Nephron progenitor cell (in vitro differentiated cells): ENCODE results near the gene FIZ1.

Experiments used
- DNase-seq: peaks from one replicate; pipeline ENCODE4 v3.0.0; 2021
- H3K27ac Mint-ChIP-seq: 2 replicates; pipeline ENCODE4 v1.8.0; 2021; ENCODE audit warnings: mild to moderate bottlenecking, moderate library complexity, mixed read lengths
- H3K27me3 Mint-ChIP-seq: 2 replicates; pipeline ENCODE4 v1.8.0; 2021; ENCODE audit warnings: mild to moderate bottlenecking, low read depth, mixed read lengths; ENCODE audit not compliant: poor library complexity
- H3K36me3 Mint-ChIP-seq: 2 replicates; pipeline ENCODE4 v1.8.0; 2021; ENCODE audit warnings: low read depth, mixed read lengths
- H3K4me1 Mint-ChIP-seq: 2 replicates; pipeline ENCODE4 v1.8.0; 2021; ENCODE audit warnings: mixed read lengths
- H3K4me3 Mint-ChIP-seq: 2 replicates; pipeline ENCODE4 v1.8.0; 2021; ENCODE audit warnings: mild to moderate bottlenecking, moderate library complexity, mixed read lengths
- H3K9me3 Mint-ChIP-seq: 2 replicates; pipeline ENCODE4 v1.8.0; 2021; ENCODE audit warnings: mild to moderate bottlenecking, moderate library complexity, mixed read lengths
- CTCF ChIP-seq: fragments of 200-600 bp; sonication (generic); IDR thresholded peaks from 2 replicates; pipeline ENCODE4 v1.5.0; 2021; ENCODE audit warnings: antibody characterized with exemption

The FIZ1 gene

GRCh38 chr19:55591555-55591954, 7.8 kb downstream of the FIZ1 start:
- peaks cover 37% of the 10 kb centered on the region for H3K36me3 Mint-ChIP-seq
- H3K4me3 Mint-ChIP-seq = no peak overlapping the region

GRCh38 chr19:55590617-55591016, 8.7 kb downstream of the FIZ1 start:
- peaks cover 48% of the 10 kb centered on the region for H3K4me1 Mint-ChIP-seq
- H3K4me3 Mint-ChIP-seq = no peak overlapping the region
- H3K27ac Mint-ChIP-seq = peak overlapping the region; percentile 83
- no peaks in the 10 kb centered on the region for H3K9me3 Mint-ChIP-seq
- no peak for DNase-seq
- no peaks in the 10 kb centered on the region for H3K27me3 Mint-ChIP-seq
- no peak for TF ChIP-seq CTCF
- peaks cover 27% of the 10 kb centered on the region for H3K36me3 Mint-ChIP-seq

More at GRCh38 chr19:55591555-55591954, 7.8 kb downstream of the FIZ1 start:
- Mint-ChIP-seq H3K27ac (peak overlapping the region; percentile 21), H3K4me1 (peaks cover 39% of the 10 kb centered on the region), H3K27me3 (no peaks in the 10 kb centered on the region), H3K9me3 (peaks cover 3% of the 10 kb centered on the region)
- no peak for DNase-seq
- TF ChIP-seq CTCF = no peak

GRCh38 chr19:55590109-55590508, 9.2 kb downstream of the FIZ1 start:
- Mint-ChIP-seq H3K4me1 (peaks cover 53% of the 10 kb centered on the region), H3K4me3 (no peak overlapping the region), H3K9me3 (no peaks in the 10 kb centered on the region), H3K36me3 (peaks cover 22% of the 10 kb centered on the region), H3K27me3 (no peaks in the 10 kb centered on the region), H3K27ac (peak overlapping the region; percentile 83)
- TF ChIP-seq CTCF = no peak
- no peak for DNase-seq

- Mint-ChIP-seq H3K36me3 (peaks cover 13% of the 10 kb centered on the region), H3K27ac (no peak overlapping the region), H3K27me3 (no peaks in the 10 kb centered on the region), H3K9me3 (no peaks in the 10 kb centered on the region), H3K4me3 (no peak overlapping the region), H3K4me1 (peaks cover 61% of the 10 kb centered on the region)
- no peak for DNase-seq
- no peak for TF ChIP-seq CTCF
These were observed 10.6 kb downstream of the FIZ1 start for GRCh38 chr19:55588738-55589137.

- TF ChIP-seq CTCF = no peak
- Mint-ChIP-seq H3K4me3 (peak overlapping the region; percentile 82), H3K9me3 (no peaks in the 10 kb centered on the region), H3K27me3 (no peaks in the 10 kb centered on the region), H3K36me3 (peaks cover 9% of the 10 kb centered on the region), H3K4me1 (peaks cover 64% of the 10 kb centered on the region), H3K27ac (peak overlapping the region; percentile 94)
- peak; percentile 98 for DNase-seq
These were observed 12.2 kb downstream of the FIZ1 start for GRCh38 chr19:55586976-55587668.

GRCh38 chr19:55585658-55586339, 13.5 kb downstream of the FIZ1 start:
- Mint-ChIP-seq H3K27ac (peak overlapping the region; percentile 96), H3K9me3 (no peaks in the 10 kb centered on the region), H3K4me1 (peaks cover 66% of the 10 kb centered on the region), H3K4me3 (peak overlapping the region; percentile 82), H3K36me3 (no peaks in the 10 kb centered on the region), H3K27me3 (no peaks in the 10 kb centered on the region)
- no peak for TF ChIP-seq CTCF
- DNase-seq = peak; percentile 89
